ENCODE results near the gene COL18A1. TPM values are rescaled to one million over a fixed set of nuclear protein-coding genes. Genes with fewer than 3 reads are reported as not detected.

COL18A1 gene
- total RNA-seq, 1 experiment from 2014 or later, result 676 TPM

GRCh38 chr21:45540601-45540970 is 135.6 kb downstream of the COL18A1 start:
- intact Hi-C loops (cut with micrococcal nuclease; ENCODE audit: unreplicated experiment) (no loop called here), in situ Hi-C loops (cut with HindIII; ENCODE audit: low pct_unique_long_range_greater_than_20kb, low sequenced_read_pairs) (no loop called here)
- no TSS peak for BruUV-seq (replicated peaks)
- Histone ChIP-seq H3K27me3 (ENCODE audit: control insufficient read depth, insufficient read depth, low read length) (no peaks in the 10 kb centered on the region), H3K36me3 (ENCODE audit: control insufficient read depth, insufficient read depth, low read length) (peaks cover 3% of the 10 kb centered on the region; the same call in 1 of the 2 replicates), H3K4me1 (ENCODE audit: control insufficient read depth, insufficient read depth, low read length) (peaks cover 11% of the 10 kb centered on the region), H3K9me3 (ENCODE audit: control insufficient read depth, insufficient read depth, low read depth, low read length) (no peaks in the 10 kb centered on the region), H3K27ac (ENCODE audit: low read length) (no peak overlapping the region; the same call in 1 of the 2 replicates), H3K4me3 (ENCODE audit: low read depth in 2 of 2, low read length in 2 of 2) (peak overlapping the region; percentile 51 to 60; a peak in 3 of 4 replicates)
- no peak for ATAC-seq
- CTCF ChIA-PET, result no interaction called here
- no peak for DNase-seq (ENCODE audit: low read depth, low spot score)
- TF ChIP-seq, protein P1, sequence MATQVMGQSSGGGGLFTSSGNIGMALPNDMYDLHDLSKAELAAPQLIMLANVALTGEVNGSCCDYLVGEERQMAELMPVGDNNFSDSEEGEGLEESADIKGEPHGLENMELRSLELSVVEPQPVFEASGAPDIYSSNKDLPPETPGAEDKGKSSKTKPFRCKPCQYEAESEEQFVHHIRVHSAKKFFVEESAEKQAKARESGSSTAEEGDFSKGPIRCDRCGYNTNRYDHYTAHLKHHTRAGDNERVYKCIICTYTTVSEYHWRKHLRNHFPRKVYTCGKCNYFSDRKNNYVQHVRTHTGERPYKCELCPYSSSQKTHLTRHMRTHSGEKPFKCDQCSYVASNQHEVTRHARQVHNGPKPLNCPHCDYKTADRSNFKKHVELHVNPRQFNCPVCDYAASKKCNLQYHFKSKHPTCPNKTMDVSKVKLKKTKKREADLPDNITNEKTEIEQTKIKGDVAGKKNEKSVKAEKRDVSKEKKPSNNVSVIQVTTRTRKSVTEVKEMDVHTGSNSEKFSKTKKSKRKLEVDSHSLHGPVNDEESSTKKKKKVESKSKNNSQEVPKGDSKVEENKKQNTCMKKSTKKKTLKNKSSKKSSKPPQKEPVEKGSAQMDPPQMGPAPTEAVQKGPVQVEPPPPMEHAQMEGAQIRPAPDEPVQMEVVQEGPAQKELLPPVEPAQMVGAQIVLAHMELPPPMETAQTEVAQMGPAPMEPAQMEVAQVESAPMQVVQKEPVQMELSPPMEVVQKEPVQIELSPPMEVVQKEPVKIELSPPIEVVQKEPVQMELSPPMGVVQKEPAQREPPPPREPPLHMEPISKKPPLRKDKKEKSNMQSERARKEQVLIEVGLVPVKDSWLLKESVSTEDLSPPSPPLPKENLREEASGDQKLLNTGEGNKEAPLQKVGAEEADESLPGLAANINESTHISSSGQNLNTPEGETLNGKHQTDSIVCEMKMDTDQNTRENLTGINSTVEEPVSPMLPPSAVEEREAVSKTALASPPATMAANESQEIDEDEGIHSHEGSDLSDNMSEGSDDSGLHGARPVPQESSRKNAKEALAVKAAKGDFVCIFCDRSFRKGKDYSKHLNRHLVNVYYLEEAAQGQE (IDR thresholded peaks at IDR 0.05; ENCODE audit: insufficient read depth in 1 of 2, low read depth in 2 of 2, low read length in 1 of 2), result no peak
- TF ChIP-seq TCF7L2 (IDR thresholded peaks at IDR 0.05; ENCODE audit: low read depth, low read length) (no peak), SIN3A (IDR thresholded peaks at IDR 0.05; ENCODE audit: borderline replicate concordance, insufficient read depth, low read depth, low read length) (no peak), POLR2AphosphoS5 (IDR thresholded peaks at IDR 0.05; ENCODE audit: low read depth, low read length) (no peak)
- TF ChIP-seq, protein P2, sequence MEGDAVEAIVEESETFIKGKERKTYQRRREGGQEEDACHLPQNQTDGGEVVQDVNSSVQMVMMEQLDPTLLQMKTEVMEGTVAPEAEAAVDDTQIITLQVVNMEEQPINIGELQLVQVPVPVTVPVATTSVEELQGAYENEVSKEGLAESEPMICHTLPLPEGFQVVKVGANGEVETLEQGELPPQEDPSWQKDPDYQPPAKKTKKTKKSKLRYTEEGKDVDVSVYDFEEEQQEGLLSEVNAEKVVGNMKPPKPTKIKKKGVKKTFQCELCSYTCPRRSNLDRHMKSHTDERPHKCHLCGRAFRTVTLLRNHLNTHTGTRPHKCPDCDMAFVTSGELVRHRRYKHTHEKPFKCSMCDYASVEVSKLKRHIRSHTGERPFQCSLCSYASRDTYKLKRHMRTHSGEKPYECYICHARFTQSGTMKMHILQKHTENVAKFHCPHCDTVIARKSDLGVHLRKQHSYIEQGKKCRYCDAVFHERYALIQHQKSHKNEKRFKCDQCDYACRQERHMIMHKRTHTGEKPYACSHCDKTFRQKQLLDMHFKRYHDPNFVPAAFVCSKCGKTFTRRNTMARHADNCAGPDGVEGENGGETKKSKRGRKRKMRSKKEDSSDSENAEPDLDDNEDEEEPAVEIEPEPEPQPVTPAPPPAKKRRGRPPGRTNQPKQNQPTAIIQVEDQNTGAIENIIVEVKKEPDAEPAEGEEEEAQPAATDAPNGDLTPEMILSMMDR (IDR thresholded peaks at IDR 0.05), result no peak
- POLR2A ChIA-PET, result no interaction called here

DNA sequence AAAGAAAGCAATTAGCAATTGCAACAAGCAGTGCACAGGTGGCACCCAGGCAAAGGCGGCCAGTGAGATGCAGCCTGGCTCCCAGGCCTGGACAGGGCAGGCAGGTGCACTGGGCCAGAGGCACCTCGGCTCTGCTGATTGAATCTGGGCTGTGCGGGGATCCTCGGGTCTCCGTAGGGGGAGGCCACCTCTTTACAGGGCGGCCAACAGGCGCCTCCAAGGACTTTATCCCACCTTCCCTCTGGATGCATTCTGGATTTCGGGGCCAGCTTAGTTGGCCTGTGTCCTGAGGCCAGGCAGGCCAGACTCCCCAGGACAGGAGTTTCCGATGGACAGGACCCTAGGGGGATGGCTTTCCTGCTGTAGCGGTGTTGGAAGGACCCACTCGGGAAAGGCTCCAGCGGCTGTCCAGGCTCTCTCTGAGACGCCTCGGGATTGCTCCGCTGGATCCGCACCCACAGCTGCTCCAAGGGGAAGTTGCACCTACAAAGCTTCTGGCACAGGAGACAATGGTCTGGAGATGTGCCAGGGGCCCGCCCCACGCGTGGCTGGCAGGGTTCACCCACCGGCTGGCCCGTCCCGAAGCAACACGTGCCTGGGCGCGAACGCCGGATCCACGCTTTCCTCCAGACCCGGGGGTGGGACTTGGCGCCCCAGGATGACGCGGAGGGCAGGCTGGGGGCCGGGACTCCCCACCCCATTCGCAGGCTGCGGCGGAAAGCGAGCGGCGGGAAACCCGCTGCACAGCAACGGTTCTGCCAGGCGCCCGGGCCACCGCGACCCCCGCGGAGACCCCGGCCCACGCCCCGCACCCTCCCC is 136.5 kb downstream of the COL18A1 start:
- DNase-seq (ENCODE audit: low read depth, low spot score) (no peak), ATAC-seq (peak; percentile 87)
- TF ChIP-seq SIN3A (IDR thresholded peaks at IDR 0.05; ENCODE audit: borderline replicate concordance, insufficient read depth, low read depth, low read length), result no peak
- TF ChIP-seq TCF7L2 (IDR thresholded peaks at IDR 0.05; ENCODE audit: low read depth, low read length), result no peak
- TF ChIP-seq, protein P1 (IDR thresholded peaks at IDR 0.05; ENCODE audit: insufficient read depth in 1 of 2, low read depth in 2 of 2, low read length in 1 of 2), result no peak
- TF ChIP-seq, protein P2 (IDR thresholded peaks at IDR 0.05), result no peak
- no peak for TF ChIP-seq POLR2AphosphoS5 (IDR thresholded peaks at IDR 0.05; ENCODE audit: low read depth, low read length)
- ChIA-PET POLR2A (no interaction called here), CTCF (no interaction called here)
- Histone ChIP-seq H3K27ac (ENCODE audit: low read length) (peak overlapping the region; percentile 73), H3K27me3 (ENCODE audit: control insufficient read depth, insufficient read depth, low read length) (no peaks in the 10 kb centered on the region), H3K9me3 (ENCODE audit: control insufficient read depth, insufficient read depth, low read depth, low read length) (no peaks in the 10 kb centered on the region), H3K36me3 (ENCODE audit: control insufficient read depth, insufficient read depth, low read length) (peaks cover 3% of the 10 kb centered on the region; the same call in 1 of the 2 replicates), H3K4me1 (ENCODE audit: control insufficient read depth, insufficient read depth, low read length) (peaks cover 11% of the 10 kb centered on the region), H3K4me3 (ENCODE audit: low read depth in 2 of 2, low read length in 2 of 2) (peak overlapping the region; percentile 51 to 60)
- TSS peak; percentile 81 for BruUV-seq (replicated peaks)
- in situ Hi-C loops (cut with HindIII; ENCODE audit: low pct_unique_long_range_greater_than_20kb, low sequenced_read_pairs) (no loop called here), intact Hi-C loops (cut with micrococcal nuclease; ENCODE audit: unreplicated experiment) (no loop called here)

Data from Panc1 (cell line).